OCI-LY7 (cell line): ENCODE data around the gene WWOX.

Experiments
- CTCF ChIP-seq: fragments of 200-600 bp; sonication (generic); conservative IDR thresholded peaks from 2 replicates; pipeline ENCODE4 v1.5.1; 2014; ENCODE audit warnings: mild to moderate bottlenecking, antibody characterized with exemption, low read length, moderate library complexity, mixed read lengths
- EZH2phosphoT487 ChIP-seq: fragments of 200-600 bp; sonication (generic); IDR thresholded peaks from 2 replicates; pipeline ENCODE4 v1.6.1; 2018; ENCODE audit warnings: low read depth, borderline replicate concordance, mild to moderate bottlenecking, mixed run types, antibody characterized with exemption, low read length, moderate library complexity, mixed read lengths

- TF ChIP-seq CTCF (no peak), EZH2phosphoT487 (no peak)
Measured at GRCh38 chr16:78789561-78789960, 690.1 kb downstream of the WWOX start.
